ENCODE measurements around the gene FEN1. TPM values are rescaled to one million over a fixed set of nuclear protein-coding genes. Genes with fewer than 3 reads are reported as not detected.

Gene FEN1
- total and polyA plus RNA-seq, 2 of the 13 experiments (the other 11 are each of a cell fraction or from before 2014, with no cell fraction given): 12.4 to 102 TPM

DNA sequence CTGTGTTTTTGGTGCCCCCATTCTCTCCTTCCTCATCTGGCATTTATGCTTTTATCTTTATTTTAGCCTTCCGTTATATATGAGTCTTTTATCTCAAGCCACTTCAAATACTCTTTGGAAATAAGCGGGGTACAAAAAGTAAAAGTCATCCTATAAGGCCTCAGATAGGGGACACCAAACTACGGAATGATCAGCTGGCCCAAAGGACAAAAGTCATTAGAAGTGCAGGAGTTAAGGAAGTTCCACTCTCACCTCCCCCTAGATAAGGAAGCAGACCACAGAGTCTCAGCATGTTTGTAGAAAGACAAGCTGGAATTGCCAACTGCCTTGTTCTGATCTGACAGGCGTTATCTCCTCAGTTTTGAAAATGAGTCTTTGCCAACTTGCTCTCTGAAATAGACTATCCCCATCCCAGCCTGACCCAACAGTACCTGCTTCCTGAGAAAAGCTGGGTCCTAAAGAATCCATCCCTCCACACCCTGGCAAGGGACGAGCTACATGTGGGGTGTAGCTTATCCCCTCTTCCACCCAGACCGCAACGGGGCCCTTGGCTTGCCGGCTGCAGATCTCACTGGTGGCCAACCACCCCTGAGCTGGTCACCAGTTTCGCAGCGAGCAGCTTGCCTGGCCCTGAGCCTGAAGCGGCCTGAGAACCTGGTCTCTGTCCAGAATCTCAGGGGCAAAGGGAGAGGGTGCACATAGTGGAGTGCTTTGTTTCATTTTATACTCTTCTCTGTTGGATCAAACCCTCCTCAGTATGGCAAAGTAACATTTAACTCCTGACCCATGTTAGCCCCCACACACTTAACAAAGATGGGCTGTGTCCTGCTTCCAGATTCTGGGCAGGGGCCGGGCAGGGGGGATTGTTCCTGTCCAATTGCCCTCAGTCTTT, 49.2 kb downstream of the FEN1 start:
- no peak overlapping the region for H3K4me3 ChIP-seq (replicated peaks in 1 of 3; ENCODE audit: insufficient read depth in 1 of 3, low read depth in 2 of 3, low read length in 3 of 3)
- ATAC-seq (no peak), DNase-seq (ENCODE audit: low spot score) (no peak), FAIRE-seq (no peak)
- H2AFZ ChIP-seq (ENCODE audit: low read length): no peak overlapping the region
- CTCF ChIA-PET (ENCODE audit: low intra/inter-chr PET ratio, low total read pairs): no interaction called here
- 97% methylated on average over 8 of the region's 12 CpGs for WGBS (ENCODE audit: low lambda C conversion rate)
- H3K4me1 ChIP-seq (ENCODE audit: insufficient read depth, low read length): peaks cover 11% of the 10 kb centered on the region; the same call in 1 of the 2 replicates
- H3K9ac ChIP-seq (ENCODE audit: insufficient read depth, low read depth, low read length): no peak overlapping the region
- H3K27me3 ChIP-seq (ENCODE audit: control insufficient read depth in 1 of 2, insufficient read depth in 2 of 2, low read length in 2 of 2): no peaks in the 10 kb centered on the region
- in situ Hi-C loops (cut with HindIII; ENCODE audit: extremely low pct_ligation_motif_present, low pct_unique_long_range_greater_than_20kb): no loop called here
- no peaks in the 10 kb centered on the region for H3K9me3 ChIP-seq (ENCODE audit: low read length)
- H3K4me2 ChIP-seq (ENCODE audit: low read depth, low read length): no peak overlapping the region
- TF ChIP-seq, protein P1, sequence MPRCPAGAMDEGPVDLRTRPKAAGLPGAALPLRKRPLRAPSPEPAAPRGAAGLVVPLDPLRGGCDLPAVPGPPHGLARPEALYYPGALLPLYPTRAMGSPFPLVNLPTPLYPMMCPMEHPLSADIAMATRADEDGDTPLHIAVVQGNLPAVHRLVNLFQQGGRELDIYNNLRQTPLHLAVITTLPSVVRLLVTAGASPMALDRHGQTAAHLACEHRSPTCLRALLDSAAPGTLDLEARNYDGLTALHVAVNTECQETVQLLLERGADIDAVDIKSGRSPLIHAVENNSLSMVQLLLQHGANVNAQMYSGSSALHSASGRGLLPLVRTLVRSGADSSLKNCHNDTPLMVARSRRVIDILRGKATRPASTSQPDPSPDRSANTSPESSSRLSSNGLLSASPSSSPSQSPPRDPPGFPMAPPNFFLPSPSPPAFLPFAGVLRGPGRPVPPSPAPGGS (CRISPR knock-in tag; IDR thresholded peaks at IDR 0.05): no peak
- TF ChIP-seq ETV5 (CRISPR knock-in tag; IDR thresholded peaks at IDR 0.05; ENCODE audit: borderline replicate concordance) (no peak), ZNF180 (CRISPR knock-in tag; IDR thresholded peaks at IDR 0.05; ENCODE audit: borderline replicate concordance, low read depth) (no peak), TEAD3 (CRISPR knock-in tag; optimal IDR thresholded peaks at IDR 0.05; ENCODE audit: borderline replicate concordance) (no peak)
- intact Hi-C loops (cut with micrococcal nuclease; ENCODE audit: unreplicated experiment): no loop called here
- POLR2A ChIA-PET: no interaction called here
- TSS peak; percentile 39 for BruUV-seq (replicated peaks)
- H3K36me3 ChIP-seq (replicated peaks in 1 of 2; ENCODE audit: control insufficient read depth in 1 of 2, insufficient read depth in 2 of 2, low read length in 2 of 2): peaks cover 3 to 45% of the 10 kb centered on the region in 2 experiments
- no peak overlapping the region for H3K27ac ChIP-seq (ENCODE audit: extremely low read length, insufficient read depth, low read length)
- H3K79me2 ChIP-seq (ENCODE audit: insufficient read depth, low read length): no peaks in the 10 kb centered on the region
- no peaks in the 10 kb centered on the region for H4K20me1 ChIP-seq (ENCODE audit: insufficient read depth, low read length)

DNA sequence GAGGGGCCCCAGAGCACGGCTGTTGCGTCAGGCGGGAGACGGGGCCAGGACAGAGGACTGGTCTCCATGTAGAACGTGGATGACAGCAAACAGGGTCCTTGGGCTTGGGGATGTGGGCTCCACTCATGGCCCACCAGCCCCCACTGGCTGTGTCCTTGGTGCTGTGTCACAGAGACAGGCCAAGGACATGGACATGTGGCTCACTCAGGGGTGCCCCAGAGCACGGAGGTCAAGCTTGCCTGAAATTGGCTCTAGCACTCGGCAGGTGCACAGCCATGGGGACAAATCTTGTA, 49.8 kb downstream of the FEN1 start:
- H3K9me3 ChIP-seq (ENCODE audit: low read length): no peaks in the 10 kb centered on the region
- peaks cover 11% of the 10 kb centered on the region; the same call in 1 of the 2 replicates for H3K4me1 ChIP-seq (ENCODE audit: insufficient read depth, low read length)
- ChIA-PET POLR2A (no interaction called here), CTCF (ENCODE audit: low intra/inter-chr PET ratio, low total read pairs) (no interaction called here)
- H3K4me2 ChIP-seq (ENCODE audit: low read depth, low read length): no peak overlapping the region
- 97% methylated on average over 5 of the region's 7 CpGs for WGBS (ENCODE audit: low lambda C conversion rate)
- TF ChIP-seq PCBP2 (optimal IDR thresholded peaks at IDR 0.05; ENCODE audit: low read depth, low read length, poor library complexity, severe bottlenecking) (no peak), ZNF260 (CRISPR knock-in tag; IDR thresholded peaks at IDR 0.05; ENCODE audit: borderline replicate concordance, low read depth) (no peak), MED13 (CRISPR knock-in tag; IDR thresholded peaks at IDR 0.05) (no peak), ZNF772 (CRISPR knock-in tag; IDR thresholded peaks at IDR 0.05) (no peak), ZC3H4 (CRISPR knock-in tag; IDR thresholded peaks at IDR 0.05; ENCODE audit: borderline replicate concordance) (no peak)
- TF ChIP-seq, protein P2, sequence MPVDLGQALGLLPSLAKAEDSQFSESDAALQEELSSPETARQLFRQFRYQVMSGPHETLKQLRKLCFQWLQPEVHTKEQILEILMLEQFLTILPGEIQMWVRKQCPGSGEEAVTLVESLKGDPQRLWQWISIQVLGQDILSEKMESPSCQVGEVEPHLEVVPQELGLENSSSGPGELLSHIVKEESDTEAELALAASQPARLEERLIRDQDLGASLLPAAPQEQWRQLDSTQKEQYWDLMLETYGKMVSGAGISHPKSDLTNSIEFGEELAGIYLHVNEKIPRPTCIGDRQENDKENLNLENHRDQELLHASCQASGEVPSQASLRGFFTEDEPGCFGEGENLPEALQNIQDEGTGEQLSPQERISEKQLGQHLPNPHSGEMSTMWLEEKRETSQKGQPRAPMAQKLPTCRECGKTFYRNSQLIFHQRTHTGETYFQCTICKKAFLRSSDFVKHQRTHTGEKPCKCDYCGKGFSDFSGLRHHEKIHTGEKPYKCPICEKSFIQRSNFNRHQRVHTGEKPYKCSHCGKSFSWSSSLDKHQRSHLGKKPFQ (CRISPR knock-in tag; IDR thresholded peaks at IDR 0.05; ENCODE audit: insufficient replicate concordance): no peak
- intact Hi-C loops (cut with micrococcal nuclease; ENCODE audit: unreplicated experiment): no loop called here
- H3K4me3 ChIP-seq (replicated peaks in 1 of 3; ENCODE audit: insufficient read depth in 1 of 3, low read depth in 2 of 3, low read length in 3 of 3): no peak overlapping the region
- H3K27ac ChIP-seq (ENCODE audit: extremely low read length, insufficient read depth, low read length): no peak overlapping the region
- no peaks in the 10 kb centered on the region for H3K27me3 ChIP-seq (ENCODE audit: control insufficient read depth in 1 of 2, insufficient read depth in 2 of 2, low read length in 2 of 2)
- H3K79me2 ChIP-seq (ENCODE audit: insufficient read depth, low read length): no peaks in the 10 kb centered on the region
- no peak overlapping the region for H2AFZ ChIP-seq (ENCODE audit: low read length)
- peaks cover 3 to 49% of the 10 kb centered on the region in 2 experiments for H3K36me3 ChIP-seq (replicated peaks in 1 of 2; ENCODE audit: control insufficient read depth in 1 of 2, insufficient read depth in 2 of 2, low read length in 2 of 2)
- no peak for DNase-seq (ENCODE audit: low spot score)
- in situ Hi-C loops (cut with HindIII; ENCODE audit: extremely low pct_ligation_motif_present, low pct_unique_long_range_greater_than_20kb): no loop called here
- no peak overlapping the region for H3K9ac ChIP-seq (ENCODE audit: insufficient read depth, low read depth, low read length)
- H4K20me1 ChIP-seq (ENCODE audit: insufficient read depth, low read length): no peaks in the 10 kb centered on the region
- FAIRE-seq: no peak
- BruUV-seq (replicated peaks): no TSS peak
- ATAC-seq: no peak
